Activated naive CD8-positive, alpha-beta T cell (primary cell): ENCODE measurements around the gene KRTAP5-7.
"Not testable (repeated sequence)": the region's sequence is repeated elsewhere in the genome, so short reads cannot be mapped to it uniquely, and the experiment has no call there.

Source experiments
- H3K27ac Mint-ChIP-seq: one replicate; pipeline ENCODE4 v1.8.0; 2021; ENCODE audit warnings: mixed read lengths
- H3K27me3 Mint-ChIP-seq: one replicate; pipeline ENCODE4 v1.8.0; 2021; ENCODE audit warnings: mixed read lengths
- H3K36me3 Mint-ChIP-seq: one replicate; pipeline ENCODE4 v1.8.0; 2021; ENCODE audit warnings: mixed read lengths
- H3K4me1 Mint-ChIP-seq: one replicate; pipeline ENCODE4 v1.8.0; 2021; ENCODE audit warnings: low read depth, mixed read lengths
- H3K4me3 Mint-ChIP-seq: one replicate; pipeline ENCODE4 v1.8.0; 2021; ENCODE audit warnings: mild to moderate bottlenecking, mixed read lengths
- H3K9me3 Mint-ChIP-seq: one replicate; pipeline ENCODE4 v1.8.0; 2021; ENCODE audit warnings: low read depth, mixed read lengths

Gene KRTAP5-7

GRCh38 chr11:71574418-71574817 is 47.4 kb downstream of the KRTAP5-7 start:
- Mint-ChIP-seq H3K4me3 (no peak overlapping the region), H3K36me3 (no peaks in the 10 kb centered on the region), H3K4me1 (no peaks in the 10 kb centered on the region), H3K9me3 (no peaks in the 10 kb centered on the region), H3K27ac (no peak overlapping the region), H3K27me3 (peaks cover 5% of the 10 kb centered on the region)

DNA sequence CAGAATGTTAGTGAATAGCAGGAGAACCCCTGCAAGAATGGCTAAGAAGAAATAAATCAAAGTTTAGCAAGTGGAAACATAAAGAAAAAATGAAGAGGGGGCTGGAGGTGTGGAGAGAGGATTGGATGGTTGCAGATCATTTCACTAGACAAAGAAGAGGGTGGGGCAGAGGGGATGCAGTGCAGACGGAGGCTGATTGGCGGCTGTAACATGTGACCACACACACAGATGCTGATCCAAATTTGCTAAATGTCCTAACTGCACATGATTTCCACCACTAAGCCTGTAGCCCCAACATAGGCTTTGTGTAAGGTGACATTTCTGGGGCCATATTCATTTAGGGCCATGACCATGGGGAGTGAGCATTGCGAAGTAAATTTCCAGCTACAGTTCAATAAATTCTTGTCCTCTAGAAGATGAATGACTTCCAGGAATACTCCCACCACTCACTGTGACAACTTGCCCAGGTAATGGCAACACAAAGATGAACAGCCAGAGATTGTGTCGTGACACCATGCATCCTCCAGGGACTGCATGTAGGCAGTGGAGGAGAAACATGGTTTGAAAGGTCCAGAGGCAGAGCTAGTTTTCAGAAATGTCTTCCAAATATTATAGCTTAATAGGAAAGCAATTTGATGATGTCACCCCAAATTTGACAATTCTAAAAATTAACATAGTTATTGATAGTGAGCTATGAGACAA is 48.8 kb downstream of the KRTAP5-7 start:
- Mint-ChIP-seq H3K4me1 (peaks cover 3% of the 10 kb centered on the region), H3K9me3 (no peaks in the 10 kb centered on the region), H3K4me3 (no peak overlapping the region), H3K27me3 (peaks cover 4% of the 10 kb centered on the region), H3K27ac (no peak overlapping the region), H3K36me3 (no peaks in the 10 kb centered on the region)

DNA sequence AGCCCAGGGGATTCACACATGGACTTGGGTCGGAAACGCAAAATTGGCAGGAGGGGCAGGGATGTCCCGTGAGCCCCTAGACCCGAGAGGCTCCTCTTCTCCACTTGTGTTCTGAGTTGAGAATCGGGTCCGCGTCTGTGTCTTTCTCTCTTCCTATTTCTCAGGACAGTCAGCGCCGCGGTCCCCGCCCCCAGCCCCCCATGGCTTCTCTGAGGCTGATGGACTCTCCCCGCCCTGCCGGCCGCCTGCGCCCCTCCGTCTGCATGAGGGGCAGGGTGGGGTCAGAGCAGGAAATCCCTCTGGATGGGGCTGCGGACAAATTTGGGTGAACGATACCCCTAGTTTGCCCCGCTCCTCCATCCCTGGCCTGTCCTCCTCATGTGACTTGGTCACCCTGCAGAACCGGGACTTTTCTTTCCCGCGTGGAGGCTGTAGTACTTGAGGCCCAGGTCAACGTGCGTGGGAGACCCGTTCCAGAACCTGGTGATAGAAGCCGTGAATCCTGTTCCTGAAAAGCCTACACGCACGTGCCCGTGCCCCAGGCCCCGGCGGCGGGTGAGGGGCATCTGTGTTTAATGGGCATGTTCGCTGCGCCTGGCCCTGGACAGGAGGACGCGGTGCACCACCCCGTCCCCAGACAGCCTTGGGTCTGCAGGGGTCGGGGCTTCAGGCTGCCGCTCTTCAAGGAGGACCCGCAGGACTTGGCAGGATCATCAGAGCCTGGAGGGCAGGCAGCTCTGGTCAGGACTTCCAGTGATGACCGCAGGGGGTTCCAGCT is 49.8 kb downstream of the KRTAP5-7 start:
- H3K4me3 Mint-ChIP-seq, H3K36me3 Mint-ChIP-seq, H3K27me3 Mint-ChIP-seq, H3K9me3 Mint-ChIP-seq, H3K27ac Mint-ChIP-seq, H3K4me1 Mint-ChIP-seq: not testable (repeated sequence)

DNA sequence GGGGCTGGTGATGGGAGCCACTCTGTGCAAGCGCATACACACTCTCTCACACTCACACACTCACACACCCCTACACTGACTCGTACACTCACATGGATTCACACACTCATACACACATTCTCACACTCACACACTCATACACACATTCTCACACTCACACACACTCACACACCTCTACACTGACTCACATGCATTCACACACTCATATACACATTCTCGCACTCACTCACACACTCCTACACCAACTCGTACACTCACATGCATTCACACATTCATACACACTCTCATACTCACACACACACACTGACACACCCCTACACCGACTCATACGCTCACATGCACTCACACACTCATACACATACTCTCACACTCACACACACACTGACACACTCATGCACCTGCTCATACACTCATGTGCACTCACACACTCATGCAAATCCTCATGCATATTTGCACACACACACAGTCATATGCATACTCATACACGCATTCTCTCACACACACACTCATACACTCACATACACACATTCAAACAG is 50.5 kb downstream of the KRTAP5-7 start:
- no peaks in the 10 kb centered on the region for H3K36me3 Mint-ChIP-seq
- peaks cover 8% of the 10 kb centered on the region for H3K27me3 Mint-ChIP-seq
- no peaks in the 10 kb centered on the region for H3K9me3 Mint-ChIP-seq
- no peak overlapping the region for H3K4me3 Mint-ChIP-seq
- H3K4me1 Mint-ChIP-seq = peaks cover 3% of the 10 kb centered on the region
- no peak overlapping the region for H3K27ac Mint-ChIP-seq
